Thymus (tissue), 11 donors: ENCODE data around the gene STX4. TPM values are rescaled to one million over a fixed set of nuclear protein-coding genes. Genes with fewer than 3 reads are reported as not detected.

Source experiments
- DNase-seq, 9 donors: peaks; one replicate each; pipeline ENCODE4 v3.0.0-alpha.2; 2013; ENCODE audit warnings: low spot score in 9 of 9, low read depth in 6 of 9, missing footprints in 1 of 9
- H3K27ac ChIP-seq, 2 donors: one replicate each; pipeline ENCODE4 v1.5.1; 2013; ENCODE audit warnings: control low read depth in 1 of 2, low read depth in 1 of 2, low read length in 1 of 2, mild to moderate bottlenecking in 1 of 2, moderate library complexity in 1 of 2
- H3K27me3 ChIP-seq, 2 donors: one replicate each; pipeline ENCODE4 v1.5.1; 2013; ENCODE audit warnings: low read length in 1 of 2; ENCODE audit not compliant: control insufficient read depth in 2 of 2, insufficient read depth in 1 of 2
- H3K36me3 ChIP-seq, 2 donors: one replicate each; pipeline ENCODE4 v1.5.1; 2013; ENCODE audit warnings: low read length in 1 of 2, mild to moderate bottlenecking in 1 of 2, moderate library complexity in 1 of 2; ENCODE audit not compliant: control insufficient read depth in 2 of 2, insufficient read depth in 2 of 2
- H3K4me1 ChIP-seq, 2 donors: one replicate each; pipeline ENCODE4 v1.5.1; 2013; ENCODE audit warnings: low read length in 2 of 2; ENCODE audit not compliant: control insufficient read depth in 2 of 2, insufficient read depth in 2 of 2
- H3K4me3 ChIP-seq, 2 donors: one replicate each; pipeline ENCODE4 v1.5.1; 2013; ENCODE audit warnings: low read length in 2 of 2, control low read depth in 1 of 2, mild to moderate bottlenecking in 1 of 2
- H3K9me3 ChIP-seq, 2 donors: one replicate each; pipeline ENCODE4 v1.5.1; 2013; ENCODE audit warnings: low read length in 1 of 2, mild to moderate bottlenecking in 1 of 2; ENCODE audit not compliant: control insufficient read depth in 2 of 2, insufficient read depth in 1 of 2
- WGBS: extraction: QIAGEN DNeasy Blood & Tissue Kit; methylation state at CpG from one replicate; pipeline ENCODE4 v1.1.7; 2013; 5-methylcytosine and 5-hydroxymethylcytosine counted together
- polyA plus RNA-seq: library from polyadenylated mRNA; stranded (reverse); fragments of 200-250 nt; gene quantifications from one replicate; pipeline ENCODE4 v1.2.3, GENCODE V29; 2013
- total RNA-seq: library from RNA; stranded (reverse); fragments of 120-200 nt; gene quantifications from one replicate; pipeline ENCODE4 v1.2.4, GENCODE V29; 2013
- donor health status: healthy.

STX4 gene
- total and polyA plus RNA-seq, 2 donors = 20.0 to 108 TPM

GRCh38 chr16:31052114-31052513 lies 18.8 kb downstream of the STX4 start:
- H3K4me1 ChIP-seq = no peaks in the 10 kb centered on the region
- H3K27me3 ChIP-seq = no peaks in the 10 kb centered on the region
- no peak for DNase-seq
- no peak overlapping the region for H3K27ac ChIP-seq
- no peaks in the 10 kb centered on the region for H3K9me3 ChIP-seq
- WGBS = 88% methylated on average over 2 of the region's 2 CpGs
- no peak overlapping the region for H3K4me3 ChIP-seq
- H3K36me3 ChIP-seq = no peaks in the 10 kb centered on the region

GRCh38 chr16:31055613-31056012 lies 22.3 kb downstream of the STX4 start:
- no peaks in the 10 kb centered on the region for H3K4me1 ChIP-seq
- DNase-seq = no peak
- no peak overlapping the region for H3K4me3 ChIP-seq
- no peak overlapping the region for H3K27ac ChIP-seq
- peaks cover 0 to 10% of the 10 kb centered on the region in 2 donors for H3K36me3 ChIP-seq
- H3K27me3 ChIP-seq = no peaks in the 10 kb centered on the region
- no peaks in the 10 kb centered on the region for H3K9me3 ChIP-seq
- over 99% methylated on average over 4 of the region's 4 CpGs for WGBS

- 97% methylated on average over 42 of the region's 42 CpGs for WGBS
- H3K36me3 ChIP-seq = peaks cover 26 to 36% of the 10 kb centered on the region in 2 donors
These were observed 27.9 kb downstream of the STX4 start for GRCh38 chr16:31061126-31061812.

GRCh38 chr16:31061813-31062440 lies 28.6 kb downstream of the STX4 start:
- H3K36me3 ChIP-seq = peaks cover 26 to 36% of the 10 kb centered on the region in 2 donors
- H3K27ac ChIP-seq = no peak overlapping the region
- H3K4me1 ChIP-seq = peaks cover 2 to 17% of the 10 kb centered on the region in 2 donors
- WGBS = 98% methylated on average over 54 of the region's 54 CpGs
- H3K4me3 ChIP-seq = no peak overlapping the region
- no peak for DNase-seq
- H3K9me3 ChIP-seq = no peaks in the 10 kb centered on the region
- H3K27me3 ChIP-seq = no peaks in the 10 kb centered on the region

More at GRCh38 chr16:31061126-31061812, 27.9 kb downstream of the STX4 start:
- Histone ChIP-seq H3K4me3 (no peak overlapping the region), H3K27ac (no peak overlapping the region), H3K9me3 (no peaks in the 10 kb centered on the region), H3K4me1 (peaks cover 2 to 17% of the 10 kb centered on the region in 2 donors), H3K27me3 (no peaks in the 10 kb centered on the region)
- no peak for DNase-seq

- peaks cover 2 to 17% of the 10 kb centered on the region in 2 donors for H3K4me1 ChIP-seq
- peaks cover 26 to 32% of the 10 kb centered on the region in 2 donors for H3K36me3 ChIP-seq
- H3K4me3 ChIP-seq = no peak overlapping the region
- DNase-seq = no peak
- 98% methylated on average over 9 of the region's 9 CpGs for WGBS
- no peak overlapping the region for H3K27ac ChIP-seq
- no peaks in the 10 kb centered on the region for H3K27me3 ChIP-seq
- H3K9me3 ChIP-seq = no peaks in the 10 kb centered on the region
These were observed 30.1 kb downstream of the STX4 start for GRCh38 chr16:31063495-31063842.

- H3K4me3 ChIP-seq = no peak overlapping the region
These were observed 30.7 kb downstream of the STX4 start for GRCh38 chr16:31063843-31064611.

GRCh38 chr16:31064882-31065461 lies 31.6 kb downstream of the STX4 start:
- peaks cover 2 to 17% of the 10 kb centered on the region in 2 donors for H3K4me1 ChIP-seq
- no peak for DNase-seq

More at GRCh38 chr16:31063843-31064611, 30.7 kb downstream of the STX4 start:
- Histone ChIP-seq H3K4me1 (peaks cover 2 to 17% of the 10 kb centered on the region in 2 donors), H3K36me3 (peaks cover 26 to 32% of the 10 kb centered on the region in 2 donors), H3K27me3 (no peaks in the 10 kb centered on the region), H3K27ac (no peak overlapping the region), H3K9me3 (no peaks in the 10 kb centered on the region)
- 79% methylated on average over 56 of the region's 56 CpGs for WGBS
- peak in 3 of 9 donors; percentile 5 to 23 (median 17) for DNase-seq

GRCh38 chr16:31067342-31067741 lies 34.0 kb downstream of the STX4 start:
- DNase-seq = no peak
- H3K9me3 ChIP-seq = no peaks in the 10 kb centered on the region
- 97% methylated on average over 3 of the region's 3 CpGs for WGBS
- no peaks in the 10 kb centered on the region for H3K27me3 ChIP-seq
- peaks cover 12 to 23% of the 10 kb centered on the region in 2 donors for H3K4me1 ChIP-seq
- H3K27ac ChIP-seq = no peak overlapping the region
- H3K4me3 ChIP-seq = no peak overlapping the region
- peaks cover 9 to 10% of the 10 kb centered on the region in 2 donors for H3K36me3 ChIP-seq

More at GRCh38 chr16:31064882-31065461, 31.6 kb downstream of the STX4 start:
- Histone ChIP-seq H3K27me3 (no peaks in the 10 kb centered on the region), H3K27ac (peak overlapping the region; percentile 12 to 13), H3K4me3 (no peak overlapping the region), H3K9me3 (no peaks in the 10 kb centered on the region), H3K36me3 (peaks cover 26 to 32% of the 10 kb centered on the region in 2 donors)
- 93% methylated on average over 4 of the region's 4 CpGs for WGBS
